ENCODE results near the gene SINHCAF. TPM values are rescaled to one million over a fixed set of nuclear protein-coding genes. Genes with fewer than 3 reads are reported as not detected.

The SINHCAF gene
- total RNA-seq, 2 donors from 2014 or later: 10.2 to 47.5 TPM

- H3K36me3 ChIP-seq: no peaks in the 10 kb centered on the region
- H3K27ac ChIP-seq: no peak overlapping the region
- TF ChIP-seq, protein P1, sequence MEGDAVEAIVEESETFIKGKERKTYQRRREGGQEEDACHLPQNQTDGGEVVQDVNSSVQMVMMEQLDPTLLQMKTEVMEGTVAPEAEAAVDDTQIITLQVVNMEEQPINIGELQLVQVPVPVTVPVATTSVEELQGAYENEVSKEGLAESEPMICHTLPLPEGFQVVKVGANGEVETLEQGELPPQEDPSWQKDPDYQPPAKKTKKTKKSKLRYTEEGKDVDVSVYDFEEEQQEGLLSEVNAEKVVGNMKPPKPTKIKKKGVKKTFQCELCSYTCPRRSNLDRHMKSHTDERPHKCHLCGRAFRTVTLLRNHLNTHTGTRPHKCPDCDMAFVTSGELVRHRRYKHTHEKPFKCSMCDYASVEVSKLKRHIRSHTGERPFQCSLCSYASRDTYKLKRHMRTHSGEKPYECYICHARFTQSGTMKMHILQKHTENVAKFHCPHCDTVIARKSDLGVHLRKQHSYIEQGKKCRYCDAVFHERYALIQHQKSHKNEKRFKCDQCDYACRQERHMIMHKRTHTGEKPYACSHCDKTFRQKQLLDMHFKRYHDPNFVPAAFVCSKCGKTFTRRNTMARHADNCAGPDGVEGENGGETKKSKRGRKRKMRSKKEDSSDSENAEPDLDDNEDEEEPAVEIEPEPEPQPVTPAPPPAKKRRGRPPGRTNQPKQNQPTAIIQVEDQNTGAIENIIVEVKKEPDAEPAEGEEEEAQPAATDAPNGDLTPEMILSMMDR (IDR thresholded peaks at IDR 0.05): no peak
- ATAC-seq (ENCODE audit: insufficient number of reproducible peaks, low FRiP score, low read depth) (no peak), DNase-seq (ENCODE audit: low spot score) (no peak)
- H3K27me3 ChIP-seq (replicated peaks; ENCODE audit: insufficient read depth): no peaks in the 10 kb centered on the region
- H3K4me1 ChIP-seq (ENCODE audit: control insufficient read depth in 1 of 2, low read depth in 2 of 2): peaks cover 8 to 12% of the 10 kb centered on the region in 2 donors
- H3K4me3 ChIP-seq: no peak overlapping the region
- H3K9me3 ChIP-seq: no peaks in the 10 kb centered on the region
Measured at GRCh38 chr12:31232361-31232965, 93.5 kb downstream of the SINHCAF start.

DNA sequence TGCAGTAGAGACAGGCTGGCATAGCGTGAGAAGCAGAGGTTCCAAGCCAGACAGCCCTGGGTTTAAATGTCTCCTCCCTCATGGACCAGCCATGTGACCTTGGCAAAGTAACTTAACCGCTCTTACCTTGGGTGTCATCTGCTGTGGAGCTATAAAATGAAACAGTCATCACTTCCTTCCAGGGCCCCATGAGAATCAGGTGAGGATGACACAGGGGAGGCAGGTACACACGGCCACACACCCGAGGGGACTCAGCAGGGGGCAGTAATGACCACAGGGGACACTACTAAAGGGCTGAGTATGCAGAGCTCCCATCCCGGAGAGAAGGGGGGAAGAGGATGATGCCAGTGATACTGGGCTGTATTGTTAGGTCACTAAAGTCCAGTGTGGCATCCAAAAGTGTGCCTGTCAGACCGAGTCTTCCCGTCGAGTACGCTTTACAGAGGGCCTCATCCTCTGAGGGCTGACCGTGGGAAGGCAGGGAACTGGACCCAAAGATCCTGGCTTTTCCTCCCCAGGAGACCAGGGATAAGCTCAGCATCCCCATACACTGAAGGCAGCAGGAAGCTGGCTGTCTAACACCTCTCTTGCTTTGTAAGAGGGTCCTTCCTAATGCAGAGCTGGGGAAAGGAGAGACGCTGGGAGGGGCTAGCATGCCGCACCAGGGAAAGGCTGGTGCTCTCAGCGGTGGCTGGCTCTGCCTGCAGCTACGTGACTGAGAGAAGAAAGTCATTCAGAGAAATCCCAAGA lies 94.2 kb downstream of the SINHCAF start:
- Histone ChIP-seq H3K9me3 (no peaks in the 10 kb centered on the region), H3K4me1 (ENCODE audit: control insufficient read depth in 1 of 2, low read depth in 2 of 2) (peaks cover 8 to 12% of the 10 kb centered on the region in 2 donors), H3K36me3 (no peaks in the 10 kb centered on the region), H3K27ac (no peak overlapping the region), H3K4me3 (no peak overlapping the region), H3K27me3 (replicated peaks; ENCODE audit: insufficient read depth) (no peaks in the 10 kb centered on the region)
- DNase-seq (ENCODE audit: low spot score) (no peak), ATAC-seq (ENCODE audit: insufficient number of reproducible peaks, low FRiP score, low read depth) (no peak)
- TF ChIP-seq, protein P1 (IDR thresholded peaks at IDR 0.05): no peak

Measured in thoracic aorta (tissue), 2 donors.